Activated naive CD8-positive, alpha-beta T cell (primary cell): ENCODE data around the gene LYSMD1.
"Not testable (repeated sequence)": the region's sequence is repeated elsewhere in the genome, so short reads cannot be mapped to it uniquely, and the experiment has no call there.

ENCODE experiments used
- H3K27ac Mint-ChIP-seq: one replicate; pipeline ENCODE4 v1.8.0; 2021; ENCODE audit warnings: mixed read lengths
- H3K27me3 Mint-ChIP-seq: one replicate; pipeline ENCODE4 v1.8.0; 2021; ENCODE audit warnings: mixed read lengths
- H3K36me3 Mint-ChIP-seq: one replicate; pipeline ENCODE4 v1.8.0; 2021; ENCODE audit warnings: mixed read lengths
- H3K4me1 Mint-ChIP-seq: one replicate; pipeline ENCODE4 v1.8.0; 2021; ENCODE audit warnings: low read depth, mixed read lengths
- H3K4me3 Mint-ChIP-seq: one replicate; pipeline ENCODE4 v1.8.0; 2021; ENCODE audit warnings: mild to moderate bottlenecking, mixed read lengths
- H3K9me3 Mint-ChIP-seq: one replicate; pipeline ENCODE4 v1.8.0; 2021; ENCODE audit warnings: low read depth, mixed read lengths

Gene LYSMD1

GRCh38 chr1:151165738-151166504, at the start of gene LYSMD1, which contains the start of gene SCNM1:
Gene LYSMD1 (minus strand): TSS chr1:151165902. CDS start chr1:151165258, 644 bp downstream.
Gene SCNM1 (plus strand): TSS chr1:151166144. CDS start chr1:151166153, 9 bp downstream.
- H3K27me3 Mint-ChIP-seq, result no peaks in the 10 kb centered on the region
- H3K27ac Mint-ChIP-seq, result peak within 1 kb of the TSS; percentile 96
- peak within 1 kb of the TSS; percentile 92 for H3K4me3 Mint-ChIP-seq
- no peaks in the 10 kb centered on the region for H3K9me3 Mint-ChIP-seq
- H3K4me1 Mint-ChIP-seq, result peaks cover 45% of the 10 kb centered on the region
- H3K36me3 Mint-ChIP-seq, result peaks cover 6% of the 10 kb centered on the region

DNA sequence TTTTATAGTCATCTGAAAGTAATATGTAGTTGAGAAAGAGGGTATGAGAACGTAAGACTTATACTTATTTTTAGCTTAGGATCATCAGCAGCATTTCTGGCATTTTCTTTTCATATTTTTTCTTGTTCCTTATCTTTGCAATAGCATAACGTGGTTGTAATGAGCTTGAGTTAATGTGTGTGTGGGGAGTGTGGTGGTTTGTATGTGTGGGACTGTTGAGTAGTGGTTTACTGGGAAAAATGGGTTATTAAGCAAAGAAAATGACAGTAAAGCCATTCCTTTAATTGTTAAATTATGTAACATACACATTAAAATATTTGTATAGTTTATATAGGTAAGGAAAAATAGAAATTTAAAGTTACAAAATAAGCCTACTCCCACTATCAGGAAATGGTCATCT, 47.9 kb upstream of the LYSMD1 start:
- H3K4me3 Mint-ChIP-seq, result no peak overlapping the region
- H3K4me1 Mint-ChIP-seq, result peaks cover 33% of the 10 kb centered on the region
- no peaks in the 10 kb centered on the region for H3K9me3 Mint-ChIP-seq
- peak overlapping the region; percentile 0 for H3K27ac Mint-ChIP-seq
- peaks cover 2% of the 10 kb centered on the region for H3K36me3 Mint-ChIP-seq
- no peaks in the 10 kb centered on the region for H3K27me3 Mint-ChIP-seq

DNA sequence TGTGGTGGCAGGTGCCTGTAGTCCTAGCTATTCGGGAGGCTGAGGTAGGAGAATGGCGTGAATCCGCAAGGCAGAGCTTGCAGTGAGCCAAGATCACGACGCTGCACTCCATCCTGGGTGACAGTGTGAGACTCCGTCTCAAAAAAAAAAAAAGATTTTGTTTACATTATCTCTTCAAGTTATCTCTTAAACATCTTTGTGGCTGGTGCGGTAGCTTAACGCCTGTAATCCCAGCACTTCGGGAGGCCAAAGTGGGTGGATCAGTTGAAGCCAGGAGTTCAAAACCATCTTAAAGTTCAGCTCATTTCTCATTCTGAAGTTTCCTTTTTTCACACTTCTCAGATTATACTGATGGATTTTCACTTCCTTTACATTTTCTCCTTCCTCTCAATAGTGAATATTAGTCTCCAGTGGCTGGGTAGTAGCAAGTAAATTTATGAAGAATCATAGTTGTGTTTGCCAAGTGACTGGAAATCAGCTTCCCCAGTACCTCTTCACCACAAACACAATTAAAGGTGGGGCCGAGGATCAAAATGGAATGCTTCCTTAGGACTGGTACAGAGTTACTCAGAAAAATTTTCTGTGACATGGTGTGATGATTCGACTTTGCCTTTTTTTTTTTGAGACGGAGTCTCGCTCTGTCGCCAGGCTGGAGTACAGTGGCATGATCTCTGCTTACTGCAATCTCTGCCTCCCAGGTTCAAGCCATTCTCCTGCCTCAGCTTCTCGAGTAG, 46.4 kb upstream of the LYSMD1 start:
- Mint-ChIP-seq H3K36me3 (peaks cover 2% of the 10 kb centered on the region), H3K27me3 (no peaks in the 10 kb centered on the region), H3K9me3 (no peaks in the 10 kb centered on the region), H3K4me3 (peak overlapping the region; percentile 33), H3K4me1 (peaks cover 30% of the 10 kb centered on the region), H3K27ac (peak overlapping the region; percentile 81)

DNA sequence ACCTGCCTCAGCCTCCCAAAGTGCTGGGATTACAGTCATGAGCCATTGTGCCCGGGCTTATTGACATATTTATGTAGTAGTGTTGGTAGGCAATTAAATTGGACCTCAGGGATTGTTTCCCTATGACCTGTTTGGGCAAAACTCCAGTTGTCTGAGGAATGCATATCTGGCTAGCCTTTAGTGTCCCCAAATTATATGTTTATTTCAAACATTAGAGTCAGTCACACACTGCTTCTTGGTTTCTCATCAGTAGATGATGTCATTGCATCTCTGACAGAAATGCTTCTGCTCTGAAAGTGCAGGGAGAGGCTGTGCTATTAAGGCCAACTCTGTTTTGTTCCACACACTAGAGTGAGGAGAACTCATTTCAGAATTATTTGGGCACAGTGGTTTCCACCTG, 45.1 kb upstream of the LYSMD1 start:
- Mint-ChIP-seq H3K9me3 (no peaks in the 10 kb centered on the region), H3K4me3 (no peak overlapping the region), H3K4me1 (peaks cover 28% of the 10 kb centered on the region), H3K36me3 (peaks cover 2% of the 10 kb centered on the region), H3K27me3 (no peaks in the 10 kb centered on the region), H3K27ac (no peak overlapping the region)

- H3K9me3 Mint-ChIP-seq, H3K27ac Mint-ChIP-seq, H3K4me3 Mint-ChIP-seq, H3K27me3 Mint-ChIP-seq, H3K36me3 Mint-ChIP-seq: not testable (repeated sequence)
- peaks cover 27% of the 10 kb centered on the region for H3K4me1 Mint-ChIP-seq
Observed at GRCh38 chr1:151205381-151205965, 39.8 kb upstream of the LYSMD1 start.

GRCh38 chr1:151199873-151200581, 34.3 kb upstream of the LYSMD1 start:
- Mint-ChIP-seq H3K36me3 (no peaks in the 10 kb centered on the region), H3K27ac (peak overlapping the region; percentile 96), H3K4me1 (peaks cover 49% of the 10 kb centered on the region), H3K9me3 (no peaks in the 10 kb centered on the region), H3K4me3 (peak overlapping the region; percentile 100), H3K27me3 (no peaks in the 10 kb centered on the region)

DNA sequence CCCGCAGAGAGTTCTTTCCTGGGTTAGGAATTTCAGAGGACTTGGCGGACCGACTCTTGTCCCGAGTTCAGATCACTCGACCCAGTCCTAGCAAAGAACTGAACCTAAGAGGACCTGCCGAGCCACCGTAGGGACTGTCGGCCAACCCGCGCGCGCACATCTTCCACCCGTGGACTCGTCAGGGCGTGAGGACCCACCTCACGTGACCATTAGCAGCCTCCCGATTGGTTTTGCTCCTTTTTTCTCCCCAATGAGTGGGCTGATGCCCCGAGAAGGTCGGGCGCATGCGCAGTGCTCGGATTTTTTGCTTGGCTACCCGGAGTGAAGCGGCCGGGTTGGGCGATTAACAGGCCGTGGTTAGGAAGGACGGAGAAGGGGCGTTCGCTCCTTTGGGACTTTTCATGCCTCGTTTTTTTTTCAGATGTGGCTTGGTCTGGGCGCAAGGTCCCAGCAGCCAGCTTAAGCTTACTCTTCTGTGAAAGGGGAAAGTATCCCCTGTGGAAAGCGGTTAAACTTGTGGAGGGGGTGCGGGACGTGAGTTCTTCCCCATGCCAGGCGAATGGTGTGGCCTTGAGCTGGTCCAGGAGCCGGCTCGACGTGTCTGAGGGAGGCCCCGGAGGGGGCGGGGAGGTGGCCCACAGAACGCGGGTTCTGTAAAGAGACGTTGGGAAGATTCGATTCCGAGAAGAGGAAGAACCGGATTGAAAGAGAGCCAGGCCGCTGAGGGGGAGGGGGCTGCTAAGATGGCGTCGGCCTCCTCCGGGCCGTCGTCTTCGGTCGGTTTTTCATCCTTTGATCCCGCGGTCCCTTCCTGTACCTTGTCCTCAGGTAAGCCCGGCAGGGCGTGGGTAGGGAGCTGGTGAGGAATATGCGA, 32.8 kb upstream of the LYSMD1 start, which contains the start of gene PIP5K1A:
PIP5K1A (plus strand) TSS at position 299 of the 874 bp plus-strand sequence; CDS start at position 744, 445 bp downstream.
- H3K27ac Mint-ChIP-seq, result peak within 1 kb of the TSS; percentile 96
- H3K4me1 Mint-ChIP-seq, result peaks cover 42% of the 10 kb centered on the region
- peak within 1 kb of the TSS; percentile 100 for H3K4me3 Mint-ChIP-seq
- H3K36me3 Mint-ChIP-seq, result no peaks in the 10 kb centered on the region
- H3K9me3 Mint-ChIP-seq, result no peaks in the 10 kb centered on the region
- no peaks in the 10 kb centered on the region for H3K27me3 Mint-ChIP-seq

DNA sequence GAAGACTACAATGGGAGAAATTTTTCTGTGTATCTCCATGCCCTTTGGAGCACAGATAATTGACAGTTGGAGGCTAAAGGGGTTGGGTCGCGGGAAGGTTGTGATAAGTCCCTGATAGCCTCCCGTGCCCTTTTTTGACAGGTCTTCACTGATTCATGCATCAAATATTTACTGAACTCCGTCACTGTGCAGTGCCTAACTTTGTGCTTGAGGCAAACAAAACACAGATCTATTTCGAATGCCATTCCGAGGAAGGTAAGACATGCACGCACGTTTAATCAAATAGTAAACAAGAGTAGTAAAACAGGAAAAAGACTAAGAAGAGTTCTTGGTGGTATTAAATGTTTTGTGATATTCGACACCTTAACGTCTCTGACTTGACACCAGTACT, 32.2 kb upstream of the LYSMD1 start:
- peaks cover 40% of the 10 kb centered on the region for H3K4me1 Mint-ChIP-seq
- H3K36me3 Mint-ChIP-seq, result no peaks in the 10 kb centered on the region
- peak overlapping the region; percentile 96 for H3K27ac Mint-ChIP-seq
- H3K27me3 Mint-ChIP-seq, result no peaks in the 10 kb centered on the region
- H3K4me3 Mint-ChIP-seq, result peak overlapping the region; percentile 100
- no peaks in the 10 kb centered on the region for H3K9me3 Mint-ChIP-seq

DNA sequence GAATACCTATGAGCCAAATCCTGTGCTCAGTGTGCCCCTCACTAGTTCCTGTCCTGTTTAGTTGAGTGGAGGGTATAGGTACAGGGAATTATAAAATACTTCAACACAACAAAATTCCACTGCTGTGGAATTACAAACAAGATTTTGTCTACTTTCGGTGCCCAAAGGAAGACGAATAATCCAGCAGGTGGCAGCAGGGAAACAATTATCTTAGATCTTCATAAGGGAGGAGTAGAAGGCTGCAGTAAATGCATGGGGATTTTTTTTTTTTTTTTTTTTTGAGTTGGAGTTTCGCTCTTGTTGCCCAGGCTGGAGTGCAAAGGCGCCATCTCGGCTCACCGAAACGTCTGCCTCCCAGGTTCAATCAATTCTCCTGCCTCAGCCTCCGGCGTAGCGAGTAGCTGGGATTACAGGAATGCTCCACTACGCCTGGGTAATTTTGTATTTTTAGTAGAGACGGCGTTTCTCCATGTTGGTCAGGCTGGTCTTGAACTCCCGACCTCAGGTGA, 30.6 kb upstream of the LYSMD1 start:
- Mint-ChIP-seq H3K4me3 (peak overlapping the region; percentile 61), H3K27me3 (no peaks in the 10 kb centered on the region), H3K4me1 (peaks cover 31% of the 10 kb centered on the region), H3K27ac (no peak overlapping the region), H3K9me3 (no peaks in the 10 kb centered on the region), H3K36me3 (no peaks in the 10 kb centered on the region)

DNA sequence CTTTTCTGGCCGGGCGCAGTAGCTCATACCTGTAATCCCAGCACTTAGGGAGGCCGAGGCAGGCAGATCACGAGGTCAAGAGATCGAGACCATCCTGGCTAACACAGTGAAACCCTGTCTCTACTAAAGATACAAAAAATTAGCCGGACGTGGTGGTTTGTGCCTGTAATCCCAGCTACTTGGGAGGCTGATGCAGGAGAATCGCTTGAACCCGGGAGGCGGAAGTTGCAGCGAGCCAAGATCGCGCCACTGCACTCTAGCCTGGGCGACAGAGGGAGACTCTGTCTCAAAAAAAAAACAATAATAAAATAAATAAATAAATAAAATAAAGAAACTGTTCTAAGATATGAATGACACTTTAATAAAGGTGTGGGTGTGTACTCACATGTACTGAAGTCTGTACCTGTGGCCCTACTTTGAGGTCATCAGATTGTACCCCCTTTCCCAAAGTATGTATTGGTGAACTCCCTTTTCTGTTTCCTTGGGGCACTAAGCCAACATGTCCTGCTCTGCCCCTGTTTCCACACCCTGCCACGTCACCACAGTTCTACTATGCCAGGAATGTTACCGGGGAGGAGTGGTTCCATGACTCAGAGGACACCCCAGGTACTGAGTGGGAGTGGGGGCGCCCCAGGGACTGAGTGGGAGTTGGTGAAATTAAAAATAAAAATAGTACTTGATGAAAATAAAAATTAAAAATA, 29.3 kb upstream of the LYSMD1 start:
- H3K4me1 Mint-ChIP-seq, result peaks cover 30% of the 10 kb centered on the region
- H3K27me3 Mint-ChIP-seq, H3K27ac Mint-ChIP-seq, H3K36me3 Mint-ChIP-seq, H3K9me3 Mint-ChIP-seq, H3K4me3 Mint-ChIP-seq: not testable (repeated sequence)

DNA sequence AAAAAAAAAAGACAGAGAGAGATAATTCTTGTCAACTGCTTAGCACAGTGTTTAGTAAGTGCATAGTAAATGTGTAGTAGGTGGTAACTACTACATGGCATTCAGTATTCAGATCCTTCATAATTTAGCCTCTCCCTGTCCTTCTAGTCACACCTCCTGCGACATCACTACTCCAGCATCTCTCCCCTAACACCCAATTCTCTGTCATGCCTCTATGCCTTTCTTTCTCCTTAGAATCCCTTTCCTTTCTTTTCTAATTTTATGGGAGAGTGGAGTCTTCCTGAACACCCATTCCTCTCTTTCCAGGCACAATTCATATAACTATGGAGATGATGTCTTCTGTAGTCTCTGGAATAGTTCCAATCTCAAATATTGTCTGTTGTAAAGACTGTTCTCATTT, 28.2 kb upstream of the LYSMD1 start:
- H3K27me3 Mint-ChIP-seq, result no peaks in the 10 kb centered on the region
- peaks cover 30% of the 10 kb centered on the region for H3K4me1 Mint-ChIP-seq
- no peak overlapping the region for H3K27ac Mint-ChIP-seq
- no peaks in the 10 kb centered on the region for H3K36me3 Mint-ChIP-seq
- H3K4me3 Mint-ChIP-seq, result no peak overlapping the region
- no peaks in the 10 kb centered on the region for H3K9me3 Mint-ChIP-seq

DNA sequence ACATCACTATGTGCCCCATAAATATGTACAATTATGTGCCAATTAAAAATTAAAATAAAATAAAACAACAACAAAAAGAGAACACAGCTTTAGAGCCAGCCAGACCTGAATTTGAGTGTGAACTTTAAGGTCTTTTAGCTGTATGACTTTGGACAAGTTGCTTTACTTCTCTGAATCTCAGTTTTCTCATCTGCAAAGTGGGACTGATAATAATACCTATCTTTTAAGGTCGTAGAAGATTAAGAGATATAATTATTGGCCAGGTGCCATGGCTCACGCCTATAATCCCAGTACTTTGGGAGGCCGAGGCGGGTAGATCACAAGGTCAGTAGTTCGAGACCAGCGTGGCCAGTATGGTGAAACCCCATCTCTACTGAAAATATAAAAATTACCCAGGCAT, 27.6 kb upstream of the LYSMD1 start:
- H3K4me1 Mint-ChIP-seq, result peaks cover 32% of the 10 kb centered on the region
- H3K4me3 Mint-ChIP-seq, result no peak overlapping the region
- H3K27ac Mint-ChIP-seq, result no peak overlapping the region
- H3K9me3 Mint-ChIP-seq, result no peaks in the 10 kb centered on the region
- no peaks in the 10 kb centered on the region for H3K27me3 Mint-ChIP-seq
- no peaks in the 10 kb centered on the region for H3K36me3 Mint-ChIP-seq

GRCh38 chr1:151192047-151192446, 26.3 kb upstream of the LYSMD1 start:
- peaks cover 30% of the 10 kb centered on the region for H3K4me1 Mint-ChIP-seq
- H3K27ac Mint-ChIP-seq, result no peak overlapping the region
- no peaks in the 10 kb centered on the region for H3K9me3 Mint-ChIP-seq
- no peak overlapping the region for H3K4me3 Mint-ChIP-seq
- no peaks in the 10 kb centered on the region for H3K27me3 Mint-ChIP-seq
- H3K36me3 Mint-ChIP-seq, result no peaks in the 10 kb centered on the region
